Bronchial epithelial cell (primary cell): ENCODE results near the gene TECPR1. TPM values are rescaled to one million over a fixed set of nuclear protein-coding genes. Genes with fewer than 3 reads are reported as not detected.

Source experiments
- DNase-seq: peaks from one replicate; pipeline ENCODE4 v3.0.0-alpha.2; 2010; ENCODE audit warnings: low read depth
- FAIRE-seq: peaks from 2 replicates; lab custom pipeline; 2011; peaks lifted over from hg19 to GRCh38; lab: Jason Lieb, UNC
- H3K27me3 ChIP-seq: 2 replicates; pipeline ENCODE4 v1.5.1; 2011; ENCODE audit warnings: low read length; ENCODE audit not compliant: control insufficient read depth, insufficient read depth
- H3K36me3 ChIP-seq: 2 replicates; pipeline ENCODE4 v1.5.1; 2011; ENCODE audit warnings: low read length; ENCODE audit not compliant: control insufficient read depth, insufficient read depth
- H3K4me3 ChIP-seq: 2 replicates; pipeline ENCODE4 v1.5.1; 2011; ENCODE audit warnings: mild to moderate bottlenecking, low read depth, low read length, control low read depth
- total RNA-seq: library from RNA; depleted of rRNA; stranded (reverse); fragments of >200 nt; gene quantifications from 2 replicates; pipeline ENCODE4 v1.2.1, GENCODE V29; 2014
- TF ChIP-seq, protein P1 (sequence below): IDR thresholded peaks from 2 replicates; pipeline ENCODE4 v1.5.1; 2011; ENCODE audit warnings: mild to moderate bottlenecking, moderate library complexity, low read length, control low read depth, inconsistent platforms; ENCODE audit not compliant: insufficient read depth, severe bottlenecking

TECPR1 gene
- total RNA-seq, 1 donor from 2014 or later = 8.2 TPM

DNA sequence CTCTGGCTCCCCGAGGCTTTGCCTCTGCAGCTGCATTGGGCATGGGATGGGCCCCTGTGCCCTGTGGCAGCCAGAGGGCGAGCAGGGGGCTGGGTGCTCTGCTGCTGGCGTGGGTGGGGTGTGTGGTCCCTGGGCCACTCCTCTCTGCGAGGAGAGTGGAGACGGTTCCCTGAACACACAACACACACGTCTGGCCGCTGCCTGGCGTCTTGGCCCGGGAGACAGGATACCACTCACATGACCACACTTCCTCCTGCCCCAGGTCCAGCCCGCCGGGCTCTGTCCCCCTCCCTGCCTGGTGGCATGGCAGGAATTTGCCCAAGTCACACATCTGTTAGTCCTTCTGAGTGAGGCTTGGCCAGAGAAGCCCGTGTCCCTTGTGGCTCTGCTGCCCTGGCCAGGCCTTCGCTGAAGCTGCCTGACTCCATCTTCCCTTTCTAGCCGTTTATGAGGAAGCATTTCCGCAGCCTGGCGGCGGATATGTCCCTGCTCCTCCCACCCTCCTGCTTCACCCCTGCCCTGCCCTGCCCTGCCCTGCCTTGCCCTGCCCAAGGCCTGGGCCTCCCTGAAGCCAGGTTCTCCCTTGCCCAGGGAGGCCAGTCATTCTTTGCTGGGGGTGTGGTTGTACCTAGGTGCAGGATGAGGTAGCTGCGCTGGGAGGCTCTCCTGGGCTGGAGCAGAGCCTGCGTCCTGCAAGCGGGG lies 32.5 kb upstream of the TECPR1 start:
- peak; percentile 71 for DNase-seq
- H3K36me3 ChIP-seq = peaks cover 15% of the 10 kb centered on the region
- FAIRE-seq = no peak
- H3K4me3 ChIP-seq = peak overlapping the region; percentile 77
- TF ChIP-seq, protein P1, sequence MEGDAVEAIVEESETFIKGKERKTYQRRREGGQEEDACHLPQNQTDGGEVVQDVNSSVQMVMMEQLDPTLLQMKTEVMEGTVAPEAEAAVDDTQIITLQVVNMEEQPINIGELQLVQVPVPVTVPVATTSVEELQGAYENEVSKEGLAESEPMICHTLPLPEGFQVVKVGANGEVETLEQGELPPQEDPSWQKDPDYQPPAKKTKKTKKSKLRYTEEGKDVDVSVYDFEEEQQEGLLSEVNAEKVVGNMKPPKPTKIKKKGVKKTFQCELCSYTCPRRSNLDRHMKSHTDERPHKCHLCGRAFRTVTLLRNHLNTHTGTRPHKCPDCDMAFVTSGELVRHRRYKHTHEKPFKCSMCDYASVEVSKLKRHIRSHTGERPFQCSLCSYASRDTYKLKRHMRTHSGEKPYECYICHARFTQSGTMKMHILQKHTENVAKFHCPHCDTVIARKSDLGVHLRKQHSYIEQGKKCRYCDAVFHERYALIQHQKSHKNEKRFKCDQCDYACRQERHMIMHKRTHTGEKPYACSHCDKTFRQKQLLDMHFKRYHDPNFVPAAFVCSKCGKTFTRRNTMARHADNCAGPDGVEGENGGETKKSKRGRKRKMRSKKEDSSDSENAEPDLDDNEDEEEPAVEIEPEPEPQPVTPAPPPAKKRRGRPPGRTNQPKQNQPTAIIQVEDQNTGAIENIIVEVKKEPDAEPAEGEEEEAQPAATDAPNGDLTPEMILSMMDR = no peak
- no peaks in the 10 kb centered on the region for H3K27me3 ChIP-seq

DNA sequence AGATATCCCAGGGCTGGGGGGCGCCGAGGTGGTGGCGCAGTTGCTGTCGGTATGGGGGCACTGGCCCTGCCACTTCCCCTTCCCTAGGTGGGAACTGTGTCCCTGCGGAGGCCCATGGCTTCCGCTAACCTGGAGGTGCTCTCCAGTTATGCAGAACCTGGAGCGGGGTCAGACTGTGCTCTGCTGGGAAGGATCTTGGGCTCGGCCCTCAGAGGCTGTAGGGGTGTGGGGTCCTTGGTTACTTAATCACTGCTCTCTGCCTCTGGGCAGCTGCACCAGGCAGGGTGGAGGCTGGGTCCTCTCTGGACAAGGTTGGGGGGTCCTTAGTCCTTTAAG lies 31.8 kb upstream of the TECPR1 start:
- DNase-seq = no peak
- Histone ChIP-seq H3K4me3 (peak overlapping the region; percentile 77), H3K27me3 (no peaks in the 10 kb centered on the region), H3K36me3 (peaks cover 12% of the 10 kb centered on the region)
- TF ChIP-seq, protein P1 = no peak
- FAIRE-seq = no peak

DNA sequence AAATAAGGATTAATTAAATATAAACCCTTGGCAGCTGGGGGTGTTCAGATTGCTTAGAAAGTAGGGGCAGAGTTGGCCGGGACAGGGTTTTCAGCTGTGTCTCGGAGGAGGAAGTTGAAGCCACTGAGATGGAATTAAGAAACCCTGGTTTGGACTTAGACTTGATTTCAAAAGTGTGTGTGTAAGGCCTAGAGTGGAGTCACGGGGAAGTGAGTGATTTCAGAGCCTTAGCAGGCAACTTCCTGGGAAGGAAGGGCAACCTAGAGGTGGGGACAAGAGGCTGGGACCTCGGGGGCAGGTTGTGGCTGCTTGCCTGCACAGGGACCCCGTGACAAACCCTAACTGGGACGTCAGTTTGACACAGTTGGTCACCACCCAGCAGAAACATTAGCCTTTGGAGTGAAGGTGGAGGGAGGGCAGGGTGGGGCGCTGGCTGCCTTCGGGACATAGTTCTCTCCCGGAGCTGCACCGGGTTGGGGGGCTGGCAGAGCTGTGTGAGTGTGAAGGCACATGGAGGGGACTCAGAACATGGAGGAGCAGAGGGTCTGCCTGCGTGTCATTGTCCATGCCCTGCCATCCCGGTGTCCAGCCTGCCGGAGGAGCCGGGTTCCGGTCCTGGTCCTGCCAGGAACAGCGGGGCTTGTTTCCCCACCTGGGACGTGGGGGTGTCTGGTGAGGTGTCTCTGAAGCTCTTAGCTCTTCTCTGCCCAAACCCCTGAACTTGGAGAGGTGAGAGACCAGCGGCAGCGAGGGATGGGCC lies 31.3 kb upstream of the TECPR1 start:
- FAIRE-seq (no peak), DNase-seq (peak; percentile 64)
- TF ChIP-seq, protein P1 = no peak
- peaks cover 12% of the 10 kb centered on the region for H3K36me3 ChIP-seq
- peak overlapping the region; percentile 77 for H3K4me3 ChIP-seq
- no peaks in the 10 kb centered on the region for H3K27me3 ChIP-seq

DNA sequence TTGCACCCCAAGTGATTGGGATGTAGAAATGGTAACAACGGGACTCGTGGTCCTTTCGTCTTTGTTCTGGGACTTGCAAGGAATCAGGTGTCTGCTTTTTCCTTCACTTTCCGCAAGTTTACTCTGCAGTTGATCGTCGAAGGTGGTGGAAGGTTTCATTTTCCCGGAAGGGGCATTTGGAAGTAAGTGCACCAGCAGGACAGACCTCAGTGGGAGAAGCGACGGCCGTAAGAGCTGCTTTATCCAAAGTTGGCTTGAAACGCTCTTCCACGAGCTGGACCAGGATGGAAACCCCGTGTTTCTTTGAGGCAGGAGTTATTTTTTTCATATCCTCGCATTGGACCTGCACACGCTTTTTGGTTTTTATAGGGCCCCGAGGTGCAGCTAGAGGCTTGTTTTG lies 30.7 kb upstream of the TECPR1 start:
- no peaks in the 10 kb centered on the region for H3K27me3 ChIP-seq
- peak overlapping the region; percentile 77 for H3K4me3 ChIP-seq

DNA sequence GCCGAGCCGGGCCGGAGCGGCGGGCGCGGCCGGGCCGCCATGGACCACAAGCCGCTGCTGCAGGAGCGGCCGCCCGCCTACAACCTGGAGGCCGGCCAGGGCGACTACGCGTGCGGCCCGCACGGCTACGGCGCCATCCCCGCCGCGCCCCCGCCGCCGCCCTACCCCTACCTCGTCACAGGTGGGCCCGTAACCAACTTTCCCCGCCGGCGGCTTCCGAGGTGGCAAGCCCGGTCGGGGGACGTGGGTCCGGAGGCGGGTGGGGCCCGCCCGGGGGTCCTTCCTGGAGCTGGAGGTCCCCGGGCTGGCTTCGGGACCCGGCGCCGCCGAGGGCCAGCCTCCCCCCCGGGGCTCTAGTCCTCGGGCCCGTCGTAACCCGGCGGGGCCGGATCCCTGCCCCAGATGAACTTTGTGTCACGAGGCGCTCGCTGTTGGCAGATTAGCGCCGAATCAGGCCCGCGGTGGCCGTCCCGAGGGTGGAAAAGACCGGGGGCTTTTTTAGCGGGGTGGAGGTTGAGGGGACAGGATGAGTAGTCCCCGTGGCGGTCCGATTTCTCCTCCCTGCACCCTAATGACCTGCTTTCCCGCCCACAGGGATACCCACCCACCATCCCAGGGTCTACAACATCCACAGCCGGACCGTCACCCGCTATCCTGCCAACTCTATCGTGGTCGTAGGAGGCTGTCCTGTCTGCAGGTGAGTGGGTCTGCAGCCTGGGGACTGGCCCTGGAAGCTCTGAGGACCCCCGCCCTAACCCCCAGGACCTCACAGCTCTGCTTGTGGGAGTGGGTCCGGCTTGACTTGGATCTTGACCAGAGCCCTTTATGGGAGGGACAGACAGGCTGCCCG lies 29.9 kb upstream of the TECPR1 start:
- FAIRE-seq = no peak

More for the DNA sequence above, 30.7 kb upstream of the TECPR1 start:
- TF ChIP-seq, protein P1 = no peak
- H3K36me3 ChIP-seq = peaks cover 9% of the 10 kb centered on the region
- FAIRE-seq (no peak), DNase-seq (no peak)

More for the DNA sequence above, 29.9 kb upstream of the TECPR1 start:
- Histone ChIP-seq H3K36me3 (peaks cover 9% of the 10 kb centered on the region), H3K4me3 (peak overlapping the region; percentile 77), H3K27me3 (no peaks in the 10 kb centered on the region)
- TF ChIP-seq, protein P1 = no peak
- DNase-seq = no peak
